Measurements from ENCODE around the gene DSCAML1. TPM values are rescaled to one million over a fixed set of nuclear protein-coding genes. Genes with fewer than 3 reads are reported as not detected.

The DSCAML1 gene
- total and polyA plus RNA-seq, 2 of the 8 experiments (the other 6 are each of a cell fraction or from before 2014, with no cell fraction given) = 0.19 to 0.24 TPM

DNA sequence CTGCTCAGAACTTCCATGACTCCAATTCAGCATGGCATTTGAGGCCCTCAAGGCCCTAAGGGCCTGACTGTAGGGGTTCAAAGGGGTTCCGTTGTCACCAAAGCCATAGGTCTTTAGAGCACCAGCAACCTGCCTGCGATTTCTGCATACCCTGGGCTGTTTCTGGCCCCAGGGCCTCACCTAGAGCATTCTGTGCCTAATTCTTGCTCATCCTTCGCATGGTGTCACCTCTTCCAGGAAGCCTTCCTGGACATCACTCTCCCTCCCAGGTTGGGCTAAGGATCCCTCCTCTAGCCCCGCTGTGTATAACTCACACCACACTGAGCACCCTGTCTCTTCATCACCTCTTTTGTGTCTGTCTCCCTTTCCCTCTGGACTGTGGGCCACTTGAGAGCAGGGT, 275.0 kb downstream of the DSCAML1 start:
- Histone ChIP-seq H2BK15ac (ENCODE audit: low read length) (no peak overlapping the region), H2BK120ac (replicated peaks; ENCODE audit: low read depth, low read length) (no peak overlapping the region), H3K4ac (replicated peaks; ENCODE audit: insufficient read length, low read depth, low read length) (no peak overlapping the region), H2BK20ac (ENCODE audit: low read length) (no peak overlapping the region), H3K23ac (ENCODE audit: insufficient read length) (no peak overlapping the region), H3K18ac (ENCODE audit: extremely low read depth, low read length) (no peak overlapping the region), H2AFZ (ENCODE audit: low read length) (no peak overlapping the region), H3K36me3 (ENCODE audit: control insufficient read depth in 2 of 4, insufficient read depth in 4 of 4, low read length in 3 of 4) (no peaks in the 10 kb centered on the region), H4K8ac (ENCODE audit: extremely low read depth, insufficient read depth, low read length) (no peak overlapping the region), H3K23me2 (ENCODE audit: low read depth, low read length) (no peaks in the 10 kb centered on the region), H3K27ac (ENCODE audit: low read depth, low read length) (no peak overlapping the region), H3K4me2 (ENCODE audit: insufficient read depth in 1 of 2, low read depth in 2 of 2, low read length in 2 of 2) (no peak overlapping the region), H3K4me3 (ENCODE audit: extremely low read depth in 1 of 4, insufficient read depth in 2 of 4, low read depth in 3 of 4, low read length in 4 of 4) (no peak overlapping the region), H3K56ac (replicated peaks; ENCODE audit: insufficient read length, low read depth, low read length) (no peak overlapping the region), H4K20me1 (replicated peaks in 1 of 2; ENCODE audit: control insufficient read depth in 1 of 2, insufficient read depth in 2 of 2, low read length in 2 of 2) (no peaks in the 10 kb centered on the region), H3K27me3 (replicated peaks in 1 of 4; ENCODE audit: control insufficient read depth in 3 of 4, extremely low read depth in 1 of 4, insufficient read depth in 3 of 4, low read length in 3 of 4) (no peaks in the 10 kb centered on the region), H4K5ac (ENCODE audit: insufficient read length, low read depth, low read length) (no peak overlapping the region), H2AK5ac (ENCODE audit: low read depth, low read length) (no peak overlapping the region), H3K79me1 (ENCODE audit: low read depth, low read length) (no peaks in the 10 kb centered on the region), H3K9ac (replicated peaks in 1 of 4; ENCODE audit: extremely low read depth in 1 of 4, low read depth in 3 of 4, low read length in 3 of 4) (no peak overlapping the region), H4K91ac (replicated peaks; ENCODE audit: insufficient read length, low read length) (no peak overlapping the region), H2BK12ac (ENCODE audit: low read depth, low read length) (no peak overlapping the region), H3K79me2 (ENCODE audit: control insufficient read depth in 1 of 2, insufficient read depth in 2 of 2, low read length in 2 of 2) (no peaks in the 10 kb centered on the region), H3K4me1 (replicated peaks in 1 of 4; ENCODE audit: control insufficient read depth in 3 of 4, insufficient read depth in 4 of 4, low read length in 3 of 4) (no peaks in the 10 kb centered on the region), H3K14ac (ENCODE audit: insufficient read length) (no peak overlapping the region), H3K9me3 (ENCODE audit: insufficient read depth in 2 of 2, low read depth in 1 of 2, low read length in 1 of 2) (no peaks in the 10 kb centered on the region), H2BK5ac (ENCODE audit: low read depth, low read length) (no peak overlapping the region)
- CTCF ChIA-PET (ENCODE audit: partially characterized antibody) = interaction anchor here (1.0 to 3.3 kb wide), 5 partner anchors 8 to 96 kb away, joined by 3 to 14 read pairs (median 6); no protein-coding TSS in a partner anchor
- no peak for DNase-seq (ENCODE audit: low read depth in 1 of 2, low spot score in 2 of 2)
- POLR2A ChIA-PET (ENCODE audit: partially characterized antibody) = no interaction called here
- WGBS, 2 experiments (ENCODE audit: extremely low coverage in 1 of 2, insufficient coverage in 1 of 2, insufficient read length in 1 of 2, insufficient replicate concordance in 2 of 2, low coverage in 1 of 2, low lambda C conversion rate in 2 of 2, missing lambda C conversion rate in 1 of 2) = 89% methylated on average over 4 of the region's 4 CpGs; no CpG with 5 or more reads in 1 of the 2 experiments
- TF ChIP-seq EP300 (IDR thresholded peaks at IDR 0.05; ENCODE audit: borderline replicate concordance in 1 of 2, low read depth in 2 of 2, low read length in 2 of 2) = no peak
- TF ChIP-seq POU5F1 (IDR thresholded peaks at IDR 0.05; ENCODE audit: low read depth, low read length) = no peak
- no peak for TF ChIP-seq EGR1 (IDR thresholded peaks at IDR 0.05; ENCODE audit: borderline replicate concordance, low read depth, low read length)
- TF ChIP-seq E2F6 (IDR thresholded peaks at IDR 0.05) = no peak
- TF ChIP-seq NANOG (IDR thresholded peaks at IDR 0.05; ENCODE audit: insufficient read depth, low read depth, low read length, poor library complexity, severe bottlenecking) = no peak
- TF ChIP-seq BRCA1 (IDR thresholded peaks at IDR 0.05; ENCODE audit: low read depth, low read length) = no peak
- TF ChIP-seq CHD2 (IDR thresholded peaks at IDR 0.05; ENCODE audit: low read length) = no peak
- no peak for TF ChIP-seq RXRA (IDR thresholded peaks at IDR 0.05; ENCODE audit: insufficient read depth, low read depth, low read length)
- TF ChIP-seq MAFK (IDR thresholded peaks at IDR 0.05; ENCODE audit: low read depth, low read length) = no peak
- TF ChIP-seq JUND (IDR thresholded peaks at IDR 0.05; ENCODE audit: low read length) = no peak
- TF ChIP-seq CBX8 (IDR thresholded peaks at IDR 0.05; ENCODE audit: borderline replicate concordance, low read depth, low read length) = no peak
- no peak for TF ChIP-seq YY1 (IDR thresholded peaks at IDR 0.05; ENCODE audit: low read depth, low read length)
- no peak for FAIRE-seq

Data from H1 (cell line).